NCI-H2107 treated with DMSO at 0.1 percent for 48 hours (cell line): ENCODE data around the gene NPC1L1.
"Not testable (repeated sequence)": the region's sequence is repeated elsewhere in the genome, so short reads cannot be mapped to it uniquely, and the experiment has no call there.

Experiments
- DNase-seq: peaks from one replicate; lab custom pipeline; 2025; ENCODE audit not compliant: unreplicated experiment; lab: John Stamatoyannopoulos, UW

NPC1L1 gene

DNA sequence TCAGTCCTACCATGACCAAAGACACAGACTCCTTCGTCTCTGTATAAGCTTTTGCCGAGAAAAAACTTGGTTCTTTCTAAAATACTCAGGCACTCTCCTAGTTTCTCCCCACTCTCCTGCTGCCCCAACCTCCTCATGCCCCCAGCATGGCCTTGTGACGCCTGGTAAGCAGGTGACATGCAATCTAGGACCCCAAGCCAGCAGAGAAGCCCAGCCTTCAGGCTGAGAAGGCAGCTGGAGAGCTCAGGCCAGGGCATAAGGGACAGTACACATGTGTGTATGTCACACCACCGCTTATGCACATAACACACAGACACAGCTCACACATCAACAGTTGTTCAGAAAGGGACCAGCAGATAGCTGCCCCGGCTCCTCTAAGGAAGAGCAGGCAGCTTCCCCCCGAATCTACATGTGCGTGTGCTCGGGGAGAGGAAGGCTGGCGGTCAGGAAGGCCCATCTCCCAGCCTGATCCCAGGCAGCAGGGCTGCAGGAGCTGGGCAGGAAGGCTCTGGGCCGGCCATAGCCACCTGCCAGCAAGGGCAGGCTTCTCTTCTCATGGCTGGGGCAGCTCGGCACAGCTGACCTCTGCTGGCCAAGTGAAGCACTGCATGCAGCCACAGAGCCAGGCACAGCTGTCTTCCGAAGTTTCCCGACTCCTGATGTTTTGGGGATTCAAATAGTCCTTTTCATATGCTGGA lies 24.1 kb upstream of the NPC1L1 start:
- DNase-seq, result peak; percentile 25

DNA sequence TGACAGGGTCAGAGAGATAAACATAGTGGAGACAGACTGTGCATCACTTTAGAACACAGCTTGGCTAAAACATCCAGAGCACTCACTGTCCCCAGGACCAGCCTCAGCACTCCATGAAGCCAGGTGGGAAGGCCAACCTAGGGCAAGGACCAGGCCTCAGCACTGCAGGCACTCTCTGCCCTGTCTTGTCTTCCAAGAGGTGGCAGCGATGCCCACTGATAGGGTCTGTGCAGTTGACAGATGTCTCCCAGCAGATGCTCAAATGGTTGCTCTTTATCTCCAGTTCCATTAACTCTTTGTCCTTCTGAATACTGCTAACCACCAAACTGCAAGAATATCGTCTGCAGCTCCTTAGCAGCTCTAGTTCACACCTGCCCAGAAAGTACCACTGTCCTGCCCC lies 23.5 kb upstream of the NPC1L1 start:
- DNase-seq, result no peak

DNA sequence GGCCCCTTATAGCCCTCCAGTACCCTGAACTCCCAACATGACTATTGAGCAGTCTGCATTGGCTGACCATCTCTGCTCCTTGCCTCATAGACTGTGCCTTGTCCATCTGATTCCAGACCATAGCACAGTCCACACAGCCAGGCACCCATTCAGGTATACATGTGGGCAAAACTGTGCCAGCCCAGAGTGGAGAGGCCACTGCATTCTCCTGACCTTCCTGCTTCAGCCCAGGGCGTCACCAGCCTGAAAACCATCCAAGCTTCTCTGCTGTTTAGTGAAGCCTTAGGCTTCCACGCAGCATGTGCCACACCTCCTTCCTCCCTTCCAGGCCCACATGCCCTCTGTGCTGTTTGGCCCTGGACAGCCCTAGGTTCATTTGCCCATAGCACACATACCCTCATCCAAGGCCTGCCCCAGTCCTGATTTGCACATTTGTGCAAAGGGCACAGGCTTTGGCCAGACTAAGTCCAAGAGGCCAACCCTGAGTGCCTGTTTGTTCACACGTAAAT lies 22.1 kb upstream of the NPC1L1 start:
- no peak for DNase-seq

DNA sequence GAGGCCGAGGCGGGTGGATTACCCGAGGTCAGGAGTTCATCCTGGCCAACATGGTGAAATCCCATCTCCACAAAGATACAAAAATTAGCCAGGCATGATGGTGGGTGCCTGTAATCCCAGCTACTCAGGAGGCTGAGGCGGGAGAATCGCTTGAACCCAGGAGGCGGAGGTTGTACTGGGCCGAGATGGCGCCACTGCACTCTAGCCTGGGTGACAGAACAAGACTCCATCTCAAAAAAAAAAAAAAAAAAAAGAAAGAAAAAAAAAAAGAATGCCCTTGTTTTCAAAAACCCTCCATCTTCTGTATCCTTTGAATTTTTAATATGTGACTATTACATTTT lies 21.5 kb upstream of the NPC1L1 start:
- DNase-seq, result not testable (repeated sequence)

DNA sequence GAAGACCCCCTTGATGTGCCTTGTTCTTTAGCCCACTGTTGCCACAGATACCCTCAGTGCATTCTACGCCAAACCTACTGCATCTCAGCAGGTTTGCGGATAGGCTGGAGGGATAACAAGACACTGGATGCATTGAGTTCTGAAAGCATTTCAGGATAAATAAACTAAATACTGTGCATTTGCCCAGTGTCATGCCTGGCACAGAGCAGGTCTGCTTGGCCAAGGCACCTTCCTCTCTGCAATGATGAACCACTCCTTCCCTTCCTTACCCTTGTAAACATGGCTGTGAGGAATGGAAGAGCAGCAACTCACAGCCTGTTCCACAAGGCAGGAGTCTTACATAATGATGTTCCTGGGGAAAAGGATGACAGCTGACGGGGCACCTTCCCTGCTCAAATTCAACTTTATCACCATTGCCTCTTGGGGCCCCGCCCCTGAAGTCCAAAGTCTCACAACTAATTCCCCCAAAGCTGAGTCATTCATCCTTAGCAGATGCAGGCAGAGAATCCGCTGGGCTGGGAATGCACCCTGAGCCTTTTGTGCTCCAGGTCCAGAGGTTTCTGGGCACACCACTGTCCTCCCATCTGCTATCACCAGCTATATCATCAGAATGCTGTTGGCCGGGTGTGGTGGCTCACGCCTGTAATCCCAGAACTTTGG lies 21.0 kb upstream of the NPC1L1 start:
- no peak for DNase-seq

DNA sequence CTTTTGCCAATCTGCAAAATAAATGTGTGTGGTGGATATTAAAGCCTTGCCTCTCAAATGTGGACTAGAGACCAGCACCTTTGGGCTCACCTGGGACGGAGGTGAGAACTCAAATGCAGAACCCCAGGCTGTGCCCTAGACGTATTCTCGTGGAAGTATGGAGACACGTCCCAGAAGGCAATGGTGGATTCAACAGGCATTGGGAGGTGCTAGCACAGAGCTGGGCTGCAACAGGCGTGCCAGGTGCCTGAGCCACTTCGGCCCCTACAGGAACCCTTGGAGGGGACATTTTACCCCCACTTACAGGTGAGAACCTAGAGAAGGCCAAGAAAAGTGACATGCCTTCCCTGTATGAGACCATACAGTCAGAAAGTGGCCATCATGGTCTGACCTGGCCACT lies 20.4 kb upstream of the NPC1L1 start:
- DNase-seq, result no peak

DNA sequence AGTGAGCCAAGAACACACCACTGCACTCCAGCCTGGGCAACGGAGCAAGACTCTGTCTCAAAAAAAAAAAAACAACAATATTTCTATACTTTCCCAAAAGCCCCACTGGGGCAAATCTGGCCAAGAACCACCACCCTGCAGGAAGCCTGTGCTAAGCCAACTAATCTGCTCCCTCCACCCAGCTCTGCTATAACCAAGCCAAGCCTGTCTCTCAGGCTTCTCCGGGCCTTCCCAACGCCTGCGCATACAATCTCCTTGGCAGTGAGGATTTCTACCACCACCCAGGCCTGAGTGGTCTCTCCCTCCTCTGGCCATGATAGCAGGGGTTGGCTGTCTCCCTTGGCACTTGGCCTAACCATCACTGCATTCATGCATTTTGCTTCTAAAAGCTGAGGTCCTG lies 18.4 kb upstream of the NPC1L1 start:
- no peak for DNase-seq

DNA sequence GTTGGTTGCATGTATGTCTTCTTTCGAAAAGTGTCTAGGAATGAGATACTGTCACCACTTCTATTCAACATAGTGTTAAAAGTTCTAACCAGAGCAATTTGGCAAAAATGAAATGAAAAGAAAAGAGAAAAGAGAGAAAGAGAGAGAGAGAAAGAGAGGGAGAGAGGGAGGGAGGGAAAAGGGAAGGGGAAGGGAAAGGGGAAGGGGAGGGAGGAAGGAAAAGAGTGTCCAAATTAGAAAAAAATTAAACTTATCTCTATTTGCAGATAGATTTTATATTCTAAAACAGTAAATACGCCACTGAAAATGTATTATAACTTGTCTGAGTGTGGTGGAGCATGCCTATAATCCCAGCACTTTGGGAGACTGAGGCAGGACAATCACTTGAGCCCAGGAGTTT lies 16.4 kb upstream of the NPC1L1 start:
- DNase-seq, result no peak

DNA sequence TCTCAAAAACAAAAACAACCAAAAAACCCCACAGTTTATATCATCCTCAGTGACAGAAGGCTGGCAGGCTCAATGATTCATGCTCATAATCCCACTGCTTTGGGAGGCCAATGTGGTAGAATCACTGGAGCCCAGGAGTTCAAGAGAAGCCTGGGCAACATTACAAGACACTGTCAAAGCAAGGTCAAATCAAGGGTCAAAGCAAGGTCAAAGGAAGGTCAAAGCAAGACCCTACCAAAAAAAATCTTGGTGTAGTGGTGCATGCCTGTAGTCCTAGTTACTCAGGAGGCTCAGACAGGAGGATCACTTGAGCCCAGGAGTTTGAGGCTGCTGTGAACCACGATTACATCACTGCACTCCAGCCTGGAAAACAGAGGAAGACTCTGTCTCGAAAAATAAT lies 14.2 kb upstream of the NPC1L1 start:
- no peak for DNase-seq

DNA sequence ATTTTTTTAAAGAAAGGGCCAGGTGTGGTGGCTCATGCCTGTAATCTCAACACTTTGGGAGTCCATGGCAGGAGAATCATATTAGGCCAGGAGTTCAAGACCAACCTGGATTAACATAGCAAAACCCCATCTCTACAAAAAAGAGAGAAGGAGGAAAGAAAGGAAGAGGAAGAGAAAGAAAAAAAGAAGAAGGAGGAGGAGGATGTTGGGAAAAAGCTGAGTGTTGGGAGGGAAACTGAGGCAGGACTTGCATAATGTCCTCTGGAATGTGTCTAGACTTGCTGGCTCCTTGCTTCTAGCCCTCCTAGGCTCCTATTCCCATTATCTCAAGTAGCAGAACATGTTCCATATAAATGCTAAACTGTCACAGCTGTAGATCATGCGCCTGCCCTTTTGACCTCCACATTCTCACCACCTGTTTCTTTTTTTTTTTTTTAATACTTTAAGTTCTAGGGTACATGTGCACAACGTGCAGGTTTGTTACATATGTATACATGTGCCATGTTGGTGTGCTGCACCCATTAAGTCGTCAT lies 11.4 kb upstream of the NPC1L1 start:
- not testable (repeated sequence) for DNase-seq

DNA sequence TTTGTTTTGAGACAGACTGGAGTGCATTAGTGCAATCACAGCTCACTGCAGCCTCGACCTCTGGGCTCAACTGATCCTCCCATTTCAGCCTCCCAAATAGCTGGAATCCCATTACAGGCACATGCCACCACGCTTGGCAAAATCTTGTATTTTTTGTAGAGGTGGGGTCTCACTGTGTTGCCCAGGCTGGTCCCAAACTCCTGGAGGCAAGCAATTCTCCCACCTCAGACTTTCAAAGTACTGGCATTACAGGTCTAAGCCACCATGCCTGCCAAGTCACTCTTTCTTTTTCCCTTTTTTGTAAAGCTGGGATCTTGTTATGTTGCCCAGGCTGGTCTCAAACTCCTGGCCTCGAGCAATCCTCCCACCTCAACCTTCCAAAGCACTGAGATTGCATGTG lies 8.3 kb upstream of the NPC1L1 start:
- DNase-seq, result no peak

DNA sequence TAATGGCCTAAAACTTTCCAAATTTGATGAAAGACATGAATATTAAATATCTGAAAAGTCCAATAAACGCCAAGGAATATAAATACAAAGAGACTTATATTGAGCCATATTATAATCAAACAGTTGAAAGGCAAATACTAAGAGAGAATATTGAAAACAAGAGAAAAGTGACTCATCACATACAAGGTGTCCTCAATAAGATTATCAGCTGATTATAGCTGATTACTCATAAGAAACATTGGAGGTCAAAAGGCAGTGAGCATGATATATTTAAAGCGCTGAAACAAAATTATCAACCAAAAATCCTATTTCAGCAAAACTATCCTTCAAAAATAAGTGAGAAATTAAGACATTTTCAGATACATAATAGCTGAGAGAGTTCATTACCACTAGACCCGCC lies 7.8 kb upstream of the NPC1L1 start:
- no peak for DNase-seq

DNA sequence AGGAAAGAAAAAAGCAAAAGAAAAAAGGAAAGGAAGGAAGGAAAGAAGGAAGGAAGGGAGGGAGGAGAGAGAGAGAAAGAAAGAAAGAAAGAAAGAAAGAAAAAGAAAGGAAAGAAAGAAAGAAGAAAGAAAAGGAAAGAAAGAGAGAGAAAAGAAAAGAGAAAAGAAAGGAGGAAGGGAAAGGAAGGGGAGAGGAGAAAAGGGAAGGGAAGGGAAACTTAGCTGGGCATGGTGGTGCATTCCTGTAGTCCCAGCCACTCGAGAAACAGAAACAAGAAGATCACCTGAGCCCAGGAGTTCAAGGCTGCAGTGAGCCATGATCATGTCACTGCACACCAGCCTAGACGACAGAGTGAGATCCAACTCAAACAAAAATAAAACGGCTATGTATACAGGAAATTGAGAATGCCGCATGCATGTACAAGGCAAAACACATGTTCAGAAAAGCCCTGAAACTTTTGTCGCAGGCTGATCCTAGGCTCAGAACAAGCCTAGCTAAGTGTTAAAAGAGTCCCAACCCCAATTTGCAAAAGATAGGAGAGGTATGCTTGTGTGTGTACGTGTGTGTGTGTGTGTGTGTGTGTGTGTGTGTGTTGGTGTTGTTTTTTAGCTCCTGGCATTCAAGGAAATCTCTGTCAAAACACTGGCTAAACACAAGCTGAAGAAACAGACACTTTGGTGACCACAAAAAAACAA lies 6.6 kb upstream of the NPC1L1 start:
- no peak for DNase-seq

DNA sequence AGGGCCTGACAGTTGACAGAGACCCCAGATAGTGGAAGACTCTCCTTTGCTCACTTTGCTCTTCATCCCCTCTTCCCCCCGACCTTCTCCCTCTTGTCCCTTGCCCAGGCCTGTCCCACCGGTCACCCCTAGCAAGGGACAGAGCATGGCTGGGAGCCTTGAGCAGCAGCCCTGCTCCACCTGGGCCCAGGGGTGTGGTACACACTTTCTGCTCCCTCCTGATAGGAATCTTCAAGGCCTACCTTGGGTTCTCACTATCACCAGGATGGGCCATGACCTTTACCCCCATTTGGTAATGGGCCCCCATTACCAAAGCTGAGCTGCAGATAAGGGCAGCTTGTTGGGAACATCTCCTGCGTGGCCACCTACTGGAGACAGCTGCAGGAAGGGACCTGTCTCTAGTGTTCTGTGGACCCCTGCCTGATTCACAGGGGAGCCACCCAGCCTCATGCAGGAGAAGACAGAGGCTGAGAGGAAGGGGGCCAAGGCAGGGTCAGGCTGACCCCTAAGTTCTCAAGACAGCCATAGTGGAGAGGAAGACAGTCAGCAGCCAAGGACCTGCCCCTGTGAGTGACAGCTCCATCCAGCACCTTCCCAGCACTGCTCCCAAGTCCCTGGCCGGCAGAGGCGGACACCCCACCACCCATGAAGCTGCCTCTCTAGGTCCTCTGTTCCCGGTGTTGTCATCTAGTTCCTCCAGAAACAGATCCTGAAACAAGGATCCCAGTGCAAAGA lies 913 bp upstream of the NPC1L1 start:
- DNase-seq, result no peak

DNA sequence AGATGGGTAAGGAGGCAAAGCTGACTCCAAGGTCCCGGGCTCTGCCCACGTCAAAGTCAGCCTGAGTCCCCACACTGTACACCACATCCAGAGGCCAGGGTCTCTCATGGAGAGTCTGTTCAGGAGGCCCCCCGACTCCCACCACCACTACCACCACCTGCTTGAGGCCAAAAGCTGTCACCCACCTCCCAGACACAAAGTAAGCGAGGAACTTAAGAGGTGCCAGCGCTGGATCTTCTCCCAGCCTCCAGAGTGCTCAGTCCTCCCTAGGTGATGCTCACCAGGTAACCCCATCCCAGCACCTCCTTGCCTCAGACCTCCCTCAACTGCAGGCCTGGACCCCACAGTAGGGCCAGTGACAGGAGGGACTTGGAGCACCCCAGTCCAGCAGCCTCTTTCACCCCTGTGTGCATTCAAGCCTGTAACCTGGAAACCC lies 520 bp downstream of the NPC1L1 start:
- DNase-seq, result no peak

DNA sequence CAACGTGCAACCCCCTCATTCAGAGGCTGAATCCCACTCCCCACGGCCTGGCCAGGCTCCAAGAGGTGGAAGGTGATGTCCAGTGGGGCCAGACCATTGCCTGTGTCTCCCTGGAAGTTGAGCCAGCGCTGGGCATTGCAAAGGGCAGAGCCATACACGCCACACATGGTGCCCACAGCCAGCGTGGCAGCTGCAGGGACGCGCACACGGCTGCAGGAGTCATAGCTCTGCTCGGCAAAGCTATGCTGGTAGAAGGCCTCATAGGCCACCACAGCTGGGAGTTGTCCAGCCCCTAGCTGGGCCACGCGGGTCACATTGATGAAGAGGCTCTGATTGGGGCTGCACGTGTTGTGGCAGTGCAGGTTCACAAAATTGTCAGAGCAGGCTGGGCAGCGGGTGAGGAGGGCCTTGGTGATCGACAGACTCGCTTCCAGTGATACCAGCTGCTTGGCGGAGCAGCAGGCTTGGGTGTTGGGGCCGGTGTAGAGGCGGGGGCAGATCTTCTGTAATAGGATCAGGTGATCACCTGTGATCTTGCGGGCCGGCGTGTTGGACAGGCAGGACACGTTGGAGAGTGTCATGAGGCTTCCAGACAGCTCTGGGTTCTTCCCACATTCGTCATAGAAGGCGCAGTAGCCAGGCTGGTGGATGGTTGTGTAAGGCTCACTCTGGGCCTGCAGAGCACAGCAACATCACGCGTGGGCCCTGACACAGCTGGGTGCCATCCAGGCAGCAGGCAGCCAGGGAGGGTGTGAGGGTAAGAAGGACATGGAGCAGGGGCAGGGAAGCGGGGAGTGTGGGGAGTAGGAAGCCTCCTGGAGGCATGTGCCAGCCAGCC lies 1.2 kb downstream of the NPC1L1 start:
- no peak for DNase-seq

DNA sequence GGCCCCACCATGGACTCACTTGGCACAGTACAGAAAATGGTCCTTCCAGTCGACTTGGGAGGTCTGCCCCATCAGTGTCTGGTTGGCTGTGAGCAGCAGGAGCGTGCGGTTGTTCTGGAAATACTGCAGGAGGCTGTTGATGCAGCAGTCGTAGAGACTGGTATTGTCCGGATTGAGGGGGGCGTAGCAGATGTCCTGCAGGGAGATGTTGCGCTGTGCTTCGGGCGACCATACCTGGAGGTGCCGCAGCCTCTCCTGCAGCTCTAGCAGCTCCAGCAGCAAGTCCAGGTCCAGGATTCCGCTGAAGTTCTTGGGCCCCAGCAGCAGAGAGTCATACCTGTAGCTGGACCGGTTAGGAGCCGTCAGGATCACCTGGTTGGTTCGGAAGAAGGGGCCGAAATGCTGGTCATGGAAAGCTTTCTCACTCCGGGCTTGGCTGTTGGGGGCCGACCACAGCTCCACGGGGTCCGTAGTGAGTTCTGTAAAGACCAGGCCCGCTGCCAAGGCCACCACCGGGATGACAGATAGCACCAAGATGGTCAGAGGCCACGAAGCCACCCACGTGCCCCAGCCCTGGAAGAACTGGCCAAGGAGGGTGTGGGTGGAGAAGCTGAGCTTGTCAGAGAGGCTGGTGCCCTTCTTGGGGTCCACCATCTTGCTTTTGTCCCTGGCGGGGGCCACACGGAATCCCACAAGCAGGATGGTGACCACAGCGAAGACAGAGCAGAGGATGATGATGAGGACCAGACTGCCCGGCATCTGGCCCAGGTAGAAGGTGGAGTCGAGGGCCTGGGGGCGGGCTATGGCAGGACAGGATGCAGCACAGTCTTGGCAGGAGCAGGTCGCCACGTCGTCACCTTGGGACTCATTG lies 2.1 kb downstream of the NPC1L1 start:
- DNase-seq, result no peak

DNA sequence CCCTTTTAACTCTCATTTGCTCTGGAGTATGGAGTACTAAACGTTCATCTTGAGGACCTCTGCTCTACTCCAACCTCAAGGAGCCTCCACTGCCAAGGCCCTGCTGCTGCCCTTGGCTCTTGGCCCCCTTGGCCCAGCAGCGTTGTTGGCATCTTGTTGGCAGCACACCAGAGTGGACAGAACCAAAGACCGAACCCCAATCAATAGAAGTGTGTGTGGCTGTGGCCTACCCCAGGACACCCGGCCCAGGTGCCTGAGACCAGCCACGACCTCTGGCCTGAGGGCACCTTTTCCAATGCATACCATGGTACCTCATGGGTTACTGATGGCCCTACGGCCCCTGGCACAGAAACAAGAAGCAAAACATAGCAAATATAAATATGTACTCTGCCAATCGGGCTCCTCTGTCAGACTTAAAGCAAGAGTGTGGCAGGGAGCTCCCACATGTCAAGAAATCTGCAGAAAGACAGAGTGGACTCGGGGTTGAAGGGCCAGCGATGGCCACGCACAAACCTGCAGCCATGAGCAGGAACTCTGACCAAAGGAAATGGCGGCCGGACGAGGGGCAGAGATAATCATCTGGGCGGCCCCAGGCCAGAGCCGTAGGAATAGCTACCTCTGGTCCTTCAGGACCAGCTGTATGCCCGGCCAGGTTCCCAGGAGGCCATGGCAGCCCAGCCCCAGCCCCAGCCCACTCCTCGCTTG lies 2.9 kb downstream of the NPC1L1 start:
- DNase-seq, result no peak

DNA sequence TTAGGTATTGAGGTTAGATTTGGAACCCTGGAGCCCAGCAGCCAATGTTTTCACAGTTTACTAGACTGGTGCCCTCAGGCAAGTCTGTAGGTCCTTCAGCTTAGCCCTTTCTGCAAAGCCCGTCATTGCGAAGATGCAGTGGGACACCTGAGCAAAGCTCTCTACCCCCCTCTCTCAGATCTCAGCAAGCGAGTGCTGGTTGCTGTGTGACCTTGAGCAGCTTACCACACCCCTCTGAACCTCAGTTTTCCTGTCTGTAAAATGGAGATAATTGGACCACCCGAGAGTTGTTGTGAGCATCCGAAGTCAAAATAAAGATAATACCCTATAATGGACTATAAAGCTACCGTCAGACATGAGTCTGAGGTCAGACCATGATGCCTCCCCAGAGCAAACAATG lies 3.7 kb downstream of the NPC1L1 start:
- DNase-seq, result no peak
